Gastrocnemius medialis (tissue), 4 donors: ENCODE data around the gene IQGAP2.

ENCODE experiments used
- CTCF ChIP-seq, 5 experiments: fragments of 450-650 bp in 3 of 5; fragments of 200-600 bp in 2 of 5; sonication (generic) in 2 of 5; IDR thresholded peaks in 4 of 5; conservative IDR thresholded peaks in 1 of 5; 1 replicate in 4 of 5; 2 replicates in 1 of 5; pipeline ENCODE4 v1.5.1; 2016 to 2019; ENCODE audit warnings: antibody characterized with exemption in 5 of 5, mild to moderate bottlenecking in 3 of 5, moderate library complexity in 3 of 5
- POLR2A ChIP-seq, 2 donors: fragments of 450-650 bp; IDR thresholded peaks; one replicate each; pipeline ENCODE4 v1.6.1; 2017; ENCODE audit warnings: antibody characterized with exemption in 2 of 2, mild to moderate bottlenecking in 2 of 2, moderate library complexity in 2 of 2

GRCh38 chr5:76363352-76364225, 39.5 kb upstream of the IQGAP2 start:
- TF ChIP-seq POLR2A (IDR thresholded peaks at IDR 0.05) (no peak), CTCF (IDR thresholded peaks at IDR 0.05 in 4 of 5, conservative IDR thresholded peaks at IDR 0.05 in 1 of 5) (no peak)
